ENCODE data around the gene FOXJ3. TPM values are rescaled to one million over a fixed set of nuclear protein-coding genes. Genes with fewer than 3 reads are reported as not detected.
A peak's percentile ranks its signal among the peaks of the same experiment; 100 is the strongest.

The FOXJ3 gene
- total RNA-seq, 1 experiment from 2014 or later = 51.4 TPM

DNA sequence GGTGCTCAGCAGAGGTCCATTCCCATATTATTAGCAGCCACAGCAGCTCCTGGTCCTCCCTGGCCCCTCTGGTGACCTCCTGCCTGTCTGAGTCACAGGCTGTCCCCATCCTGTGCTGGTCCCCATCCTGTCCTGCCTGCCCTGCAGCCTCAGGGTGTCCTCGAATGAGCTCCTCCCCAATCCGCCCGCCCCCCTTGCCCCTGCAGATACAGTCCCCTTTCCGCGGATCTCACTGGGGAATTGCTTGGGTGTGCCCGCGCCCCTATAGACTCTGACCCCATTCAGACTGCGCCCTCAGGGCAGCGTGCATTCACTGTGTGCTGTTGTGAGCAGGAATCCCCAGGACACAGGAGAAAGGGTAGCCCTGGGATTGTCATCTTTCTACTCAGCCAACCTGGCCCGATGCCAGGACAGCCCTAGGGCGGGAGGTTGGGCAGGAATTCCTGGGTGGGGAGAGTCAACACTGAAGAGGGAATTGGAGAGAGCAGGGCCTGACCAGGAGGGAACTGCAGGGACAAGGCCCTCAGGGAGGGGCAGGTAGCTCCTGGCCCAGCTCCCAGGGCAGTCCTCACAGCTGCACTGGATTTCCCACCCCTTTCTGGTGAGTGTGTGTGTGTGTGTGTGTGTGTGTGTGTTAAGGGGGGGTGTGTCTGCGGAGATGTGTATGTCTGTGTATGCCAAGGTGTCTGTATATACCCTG is 169.4 kb downstream of the FOXJ3 start:
- peak; percentile 95 for DNase-seq
- peak overlapping the region; percentile 46 for H3K27ac Mint-ChIP-seq (ENCODE audit: unreplicated experiment)
- peak overlapping the region; percentile 39 for H3K4me3 Mint-ChIP-seq (ENCODE audit: low read depth, unreplicated experiment)
- no TSS peak for BruUV-seq (replicated peaks)
- intact Hi-C loops (cut with micrococcal nuclease; ENCODE audit: unreplicated experiment) = no loop called here
- H3K9me3 Mint-ChIP-seq (ENCODE audit: low read depth, unreplicated experiment) = peaks cover 3% of the 10 kb centered on the region
- H3K36me3 Mint-ChIP-seq (ENCODE audit: insufficient read depth, unreplicated experiment) = peaks cover 6% of the 10 kb centered on the region
- CTCF ChIA-PET = interaction anchor here (1.0 to 1.6 kb wide), 4 partner anchors 9 to 363 kb away, joined by 3 to 7 read pairs (median 4); no protein-coding TSS in a partner anchor
- H3K27me3 Mint-ChIP-seq (ENCODE audit: unreplicated experiment) = no peaks in the 10 kb centered on the region
- H3K4me1 Mint-ChIP-seq (ENCODE audit: low read depth, unreplicated experiment) = peaks cover 39% of the 10 kb centered on the region
- TF ChIP-seq, protein P1, sequence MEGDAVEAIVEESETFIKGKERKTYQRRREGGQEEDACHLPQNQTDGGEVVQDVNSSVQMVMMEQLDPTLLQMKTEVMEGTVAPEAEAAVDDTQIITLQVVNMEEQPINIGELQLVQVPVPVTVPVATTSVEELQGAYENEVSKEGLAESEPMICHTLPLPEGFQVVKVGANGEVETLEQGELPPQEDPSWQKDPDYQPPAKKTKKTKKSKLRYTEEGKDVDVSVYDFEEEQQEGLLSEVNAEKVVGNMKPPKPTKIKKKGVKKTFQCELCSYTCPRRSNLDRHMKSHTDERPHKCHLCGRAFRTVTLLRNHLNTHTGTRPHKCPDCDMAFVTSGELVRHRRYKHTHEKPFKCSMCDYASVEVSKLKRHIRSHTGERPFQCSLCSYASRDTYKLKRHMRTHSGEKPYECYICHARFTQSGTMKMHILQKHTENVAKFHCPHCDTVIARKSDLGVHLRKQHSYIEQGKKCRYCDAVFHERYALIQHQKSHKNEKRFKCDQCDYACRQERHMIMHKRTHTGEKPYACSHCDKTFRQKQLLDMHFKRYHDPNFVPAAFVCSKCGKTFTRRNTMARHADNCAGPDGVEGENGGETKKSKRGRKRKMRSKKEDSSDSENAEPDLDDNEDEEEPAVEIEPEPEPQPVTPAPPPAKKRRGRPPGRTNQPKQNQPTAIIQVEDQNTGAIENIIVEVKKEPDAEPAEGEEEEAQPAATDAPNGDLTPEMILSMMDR (IDR thresholded peaks at IDR 0.05; ENCODE audit: unreplicated experiment) = no peak

DNA sequence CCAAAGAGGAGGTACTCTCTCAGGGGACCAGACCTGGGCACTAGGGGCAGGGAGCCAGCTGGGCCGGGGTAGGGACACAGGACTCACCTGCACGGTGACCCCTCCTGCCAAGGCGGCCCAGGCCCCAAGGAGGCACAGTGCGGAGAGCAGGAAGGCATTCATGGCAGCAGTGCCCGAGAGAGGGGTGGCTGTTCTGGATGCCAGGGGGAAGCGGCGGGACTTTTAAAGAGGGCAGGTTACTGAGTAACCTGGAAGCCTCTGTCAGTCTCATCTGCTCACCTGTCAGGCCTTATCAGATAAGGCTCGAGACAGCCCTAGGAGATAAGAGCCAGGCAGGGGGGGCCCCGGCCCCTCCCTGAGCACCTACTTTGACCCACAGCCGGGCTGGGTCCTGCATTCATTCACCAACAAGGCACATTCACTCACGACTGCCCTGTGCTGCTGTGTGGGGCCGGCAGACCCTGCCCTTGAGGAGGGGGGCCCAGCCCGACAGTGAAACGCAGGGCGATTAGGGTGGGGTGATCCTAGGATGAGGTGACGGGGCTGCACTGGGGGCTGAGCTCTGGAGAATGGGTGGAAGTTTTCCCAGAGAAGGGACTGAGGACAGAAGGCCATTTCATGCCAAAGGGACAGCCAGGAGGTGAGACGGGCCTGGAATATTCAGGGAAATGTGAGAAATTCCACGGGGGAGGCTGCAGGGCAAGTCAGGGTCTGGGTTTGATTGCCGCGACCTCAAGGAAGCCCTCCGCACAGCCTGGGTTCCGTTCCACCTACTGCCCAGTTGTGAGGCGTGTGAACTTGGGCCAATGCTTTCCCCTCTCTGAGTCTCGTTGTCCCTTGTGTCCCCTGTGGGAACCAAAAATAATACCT is 170.2 kb downstream of the FOXJ3 start, which contains the start of gene GUCA2A:
TSS of gene GUCA2A (minus strand) at position 195 of the 870 bp plus-strand sequence. CDS start at position 162, 33 bp downstream.
- H3K4me3 Mint-ChIP-seq (ENCODE audit: low read depth, unreplicated experiment) = peak within 1 kb of the TSS; percentile 39
- intact Hi-C loops (cut with micrococcal nuclease; ENCODE audit: unreplicated experiment) = no loop called here
- CTCF ChIA-PET = interaction anchor here (1.1 to 1.6 kb wide), 2 partner anchors 9 to 17 kb away, joined by 5 to 7 read pairs; no protein-coding TSS in a partner anchor
- peaks cover 5% of the 10 kb centered on the region for H3K9me3 Mint-ChIP-seq (ENCODE audit: low read depth, unreplicated experiment)
- DNase-seq = no peak
- BruUV-seq (replicated peaks) = no TSS peak
- peaks cover 39% of the 10 kb centered on the region for H3K4me1 Mint-ChIP-seq (ENCODE audit: low read depth, unreplicated experiment)
- no peaks in the 10 kb centered on the region for H3K27me3 Mint-ChIP-seq (ENCODE audit: unreplicated experiment)
- TF ChIP-seq, protein P1 (IDR thresholded peaks at IDR 0.05; ENCODE audit: unreplicated experiment) = no peak
- H3K27ac Mint-ChIP-seq (ENCODE audit: unreplicated experiment) = peak within 1 kb of the TSS; percentile 46
- H3K36me3 Mint-ChIP-seq (ENCODE audit: insufficient read depth, unreplicated experiment) = peaks cover 6% of the 10 kb centered on the region

DNA sequence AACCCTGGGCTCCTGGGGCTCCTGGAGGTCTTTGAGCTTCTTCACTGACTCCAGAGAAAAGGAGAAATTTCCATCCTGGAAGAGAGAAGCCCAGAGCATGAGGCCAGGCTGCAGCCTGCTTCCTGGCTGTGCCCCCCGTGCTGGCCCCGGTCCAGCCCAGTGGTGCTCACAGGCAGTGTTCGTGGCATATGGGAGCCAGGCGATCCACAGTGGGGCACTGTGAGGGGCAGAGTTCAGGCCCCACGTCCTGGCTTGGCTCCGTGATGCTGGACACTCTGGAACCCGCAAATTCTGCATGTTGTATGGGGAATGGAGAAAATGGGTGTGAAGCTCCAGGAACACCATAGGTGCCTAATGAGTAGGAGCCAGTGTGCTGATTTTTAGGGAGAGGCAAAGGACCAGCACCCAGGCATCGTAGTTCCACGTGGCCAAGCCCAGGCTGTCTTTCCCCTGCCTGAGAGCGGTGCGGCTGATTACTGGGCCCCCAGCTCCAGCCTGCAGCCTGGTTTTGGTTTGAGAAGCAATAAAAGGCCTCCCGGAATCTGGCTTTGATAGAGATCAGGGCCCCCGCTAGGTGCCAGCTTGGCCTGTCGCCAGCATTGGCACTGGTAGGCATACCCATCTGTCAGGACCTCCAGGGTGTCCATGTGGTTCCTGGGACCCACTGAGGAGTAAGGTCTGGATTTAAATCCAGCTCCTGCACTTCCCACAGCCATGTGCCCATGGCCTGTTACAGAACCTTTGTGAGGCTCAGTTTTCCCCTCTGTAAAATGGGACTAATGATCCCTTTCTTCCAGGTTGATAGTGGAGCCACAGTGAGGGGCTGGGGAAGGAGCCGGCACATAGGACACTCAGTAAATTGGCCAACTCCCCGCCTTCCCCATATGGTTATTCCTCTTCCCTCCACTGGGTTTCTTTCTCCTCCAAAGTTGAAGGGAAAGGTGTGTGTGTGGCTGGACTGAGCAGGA is 171.2 kb downstream of the FOXJ3 start:
- peaks cover 5% of the 10 kb centered on the region for H3K9me3 Mint-ChIP-seq (ENCODE audit: low read depth, unreplicated experiment)
- peaks cover 6% of the 10 kb centered on the region for H3K36me3 Mint-ChIP-seq (ENCODE audit: insufficient read depth, unreplicated experiment)
- no peaks in the 10 kb centered on the region for H3K27me3 Mint-ChIP-seq (ENCODE audit: unreplicated experiment)
- H3K27ac Mint-ChIP-seq (ENCODE audit: unreplicated experiment) = no peak overlapping the region
- H3K4me1 Mint-ChIP-seq (ENCODE audit: low read depth, unreplicated experiment) = peaks cover 39% of the 10 kb centered on the region
- TF ChIP-seq, protein P1 (IDR thresholded peaks at IDR 0.05; ENCODE audit: unreplicated experiment) = no peak
- DNase-seq = no peak
- CTCF ChIA-PET = no interaction called here
- intact Hi-C loops (cut with micrococcal nuclease; ENCODE audit: unreplicated experiment) = no loop called here
- no TSS peak for BruUV-seq (replicated peaks)
- no peak overlapping the region for H3K4me3 Mint-ChIP-seq (ENCODE audit: low read depth, unreplicated experiment)

DNA sequence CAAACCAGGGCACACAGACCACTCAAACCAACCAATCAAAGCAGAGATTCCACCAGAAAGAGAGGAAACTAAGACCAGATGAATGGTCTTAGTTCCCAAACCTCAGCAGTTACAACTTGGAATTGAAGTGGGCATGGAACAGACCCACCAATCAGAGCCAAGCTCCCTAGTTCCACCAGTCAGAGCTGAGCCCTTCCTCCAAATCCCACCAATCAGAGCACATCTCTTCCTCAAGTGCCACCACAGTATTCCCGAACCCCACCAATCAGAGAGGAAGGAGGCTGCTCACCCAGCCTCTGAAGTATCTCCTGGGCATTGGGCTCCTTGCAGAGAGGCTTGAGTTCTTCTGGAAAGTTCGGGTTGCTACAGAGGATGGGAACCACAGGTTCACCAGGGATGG is 171.9 kb downstream of the FOXJ3 start:
- H3K4me1 Mint-ChIP-seq (ENCODE audit: low read depth, unreplicated experiment) = peaks cover 37% of the 10 kb centered on the region
- peaks cover 5% of the 10 kb centered on the region for H3K9me3 Mint-ChIP-seq (ENCODE audit: low read depth, unreplicated experiment)
- no peak for DNase-seq
- CTCF ChIA-PET = no interaction called here
- no peak overlapping the region for H3K4me3 Mint-ChIP-seq (ENCODE audit: low read depth, unreplicated experiment)
- H3K27me3 Mint-ChIP-seq (ENCODE audit: unreplicated experiment) = no peaks in the 10 kb centered on the region
- H3K27ac Mint-ChIP-seq (ENCODE audit: unreplicated experiment) = no peak overlapping the region
- H3K36me3 Mint-ChIP-seq (ENCODE audit: insufficient read depth, unreplicated experiment) = peaks cover 6% of the 10 kb centered on the region
- TF ChIP-seq, protein P1 (IDR thresholded peaks at IDR 0.05; ENCODE audit: unreplicated experiment) = no peak
- intact Hi-C loops (cut with micrococcal nuclease; ENCODE audit: unreplicated experiment) = no loop called here
- no TSS peak for BruUV-seq (replicated peaks)

Measured in Calu3 (cell line).